ENCODE measurements around the gene TMEM106A. TPM values are rescaled to one million over a fixed set of nuclear protein-coding genes. Genes with fewer than 3 reads are reported as not detected.

TMEM106A gene
- polyA plus RNA-seq, 2 of the 4 experiments (the other 2 are of a cell fraction): 1.2 to 2.6 TPM

DNA sequence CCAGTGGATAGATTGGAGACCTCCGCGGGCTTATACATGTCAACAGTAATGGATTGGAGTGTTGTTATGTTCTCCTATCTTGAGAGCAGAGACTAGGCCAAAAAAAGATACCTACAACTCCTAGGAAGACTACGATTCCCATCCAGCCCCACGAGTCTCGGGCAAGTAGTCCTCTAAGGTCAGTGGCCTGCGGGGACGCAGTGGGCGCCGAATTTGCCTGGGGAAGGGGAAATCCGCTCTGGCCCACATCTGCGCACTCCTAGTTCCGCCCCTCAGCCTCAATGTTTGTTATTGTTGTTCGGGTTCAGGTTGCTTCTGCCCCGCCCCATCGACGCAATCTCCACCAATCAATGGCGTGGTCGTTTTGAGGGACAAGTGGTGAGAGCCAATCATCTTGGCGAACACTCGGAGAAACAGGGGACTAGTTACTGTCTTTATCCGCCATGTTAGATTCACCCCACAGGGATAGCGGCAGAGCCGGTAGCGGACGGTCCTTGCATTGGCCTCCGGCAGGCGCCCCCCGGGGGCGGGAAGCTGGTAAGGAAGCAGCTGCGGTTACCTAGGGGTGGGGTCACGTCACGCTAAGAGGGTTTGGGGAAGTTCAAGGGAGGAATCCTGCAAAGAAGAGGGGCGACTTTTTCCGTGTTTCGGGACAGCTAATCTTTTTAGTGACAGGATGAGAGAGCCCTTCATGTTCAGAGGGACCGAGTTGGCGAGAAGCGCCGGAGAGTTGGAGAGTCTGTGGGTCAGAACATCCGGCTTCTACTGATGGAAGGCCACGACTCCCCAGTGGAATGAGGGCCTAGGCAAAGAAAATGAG is 40.7 kb upstream of the TMEM106A start, which contains the start of gene NBR1:
Gene NBR1 (plus strand): TSS at position 449 of the 820 bp plus-strand sequence. CDS start 4,586 bp downstream, outside the sequence.
- ATAC-seq: peak; percentile 86 to 90
- peaks cover 43% of the 10 kb centered on the region for H3K4me1 ChIP-seq
- peak; percentile 99 to 100 for DNase-seq (ENCODE audit: low read depth in 1 of 2, low spot score in 1 of 2)
- peak within 1 kb of the TSS; percentile 74 for H3K4me3 ChIP-seq
- H3K27ac ChIP-seq: peak within 1 kb of the TSS; percentile 86 to 90
- H3K4me2 ChIP-seq: peak within 1 kb of the TSS; percentile 95
- ChIA-PET POLR2A (interaction anchor here (0.9 to 2.3 kb wide), 10 partner anchors 29 to 197 kb away, joined by 3 to 48 read pairs (median 6); partner anchors contain the start of genes BRCA1, RND2 and TMEM106A), CTCF (interaction anchor here (0.8 to 3.7 kb wide), 10 partner anchors 11 to 146 kb away, joined by 3 to 21 read pairs (median 5); partner anchors contain the start of genes BRCA1, RND2 and TMEM106A)
- TF ChIP-seq BCL3 (IDR thresholded peaks at IDR 0.05): 0 out of 3 replicates have a peak, but pooled peaks have one; percentile 48
- TF ChIP-seq CBX8 (IDR thresholded peaks at IDR 0.05): no peak
- no peak; the same call in 1 of the 2 replicates for TF ChIP-seq MAZ (IDR thresholded peaks at IDR 0.05; ENCODE audit: borderline replicate concordance, low read depth, low read length)
- 0 out of 2 replicates have a peak, but pooled peaks have one; percentile 20 for TF ChIP-seq E2F6 (IDR thresholded peaks at IDR 0.05; ENCODE audit: borderline replicate concordance, low read depth)
- TF ChIP-seq POLR2A (IDR thresholded peaks at IDR 0.05; ENCODE audit: low read length): peak; percentile 2; the same call in 1 of the 2 replicates
- TF ChIP-seq RARB (CRISPR knock-in tag; IDR thresholded peaks at IDR 0.05): no peak; the same call in 1 of the 2 replicates
- TF ChIP-seq PHF8 (IDR thresholded peaks at IDR 0.05; ENCODE audit: borderline replicate concordance, low read depth): peak; percentile 61
- TF ChIP-seq, protein P1, sequence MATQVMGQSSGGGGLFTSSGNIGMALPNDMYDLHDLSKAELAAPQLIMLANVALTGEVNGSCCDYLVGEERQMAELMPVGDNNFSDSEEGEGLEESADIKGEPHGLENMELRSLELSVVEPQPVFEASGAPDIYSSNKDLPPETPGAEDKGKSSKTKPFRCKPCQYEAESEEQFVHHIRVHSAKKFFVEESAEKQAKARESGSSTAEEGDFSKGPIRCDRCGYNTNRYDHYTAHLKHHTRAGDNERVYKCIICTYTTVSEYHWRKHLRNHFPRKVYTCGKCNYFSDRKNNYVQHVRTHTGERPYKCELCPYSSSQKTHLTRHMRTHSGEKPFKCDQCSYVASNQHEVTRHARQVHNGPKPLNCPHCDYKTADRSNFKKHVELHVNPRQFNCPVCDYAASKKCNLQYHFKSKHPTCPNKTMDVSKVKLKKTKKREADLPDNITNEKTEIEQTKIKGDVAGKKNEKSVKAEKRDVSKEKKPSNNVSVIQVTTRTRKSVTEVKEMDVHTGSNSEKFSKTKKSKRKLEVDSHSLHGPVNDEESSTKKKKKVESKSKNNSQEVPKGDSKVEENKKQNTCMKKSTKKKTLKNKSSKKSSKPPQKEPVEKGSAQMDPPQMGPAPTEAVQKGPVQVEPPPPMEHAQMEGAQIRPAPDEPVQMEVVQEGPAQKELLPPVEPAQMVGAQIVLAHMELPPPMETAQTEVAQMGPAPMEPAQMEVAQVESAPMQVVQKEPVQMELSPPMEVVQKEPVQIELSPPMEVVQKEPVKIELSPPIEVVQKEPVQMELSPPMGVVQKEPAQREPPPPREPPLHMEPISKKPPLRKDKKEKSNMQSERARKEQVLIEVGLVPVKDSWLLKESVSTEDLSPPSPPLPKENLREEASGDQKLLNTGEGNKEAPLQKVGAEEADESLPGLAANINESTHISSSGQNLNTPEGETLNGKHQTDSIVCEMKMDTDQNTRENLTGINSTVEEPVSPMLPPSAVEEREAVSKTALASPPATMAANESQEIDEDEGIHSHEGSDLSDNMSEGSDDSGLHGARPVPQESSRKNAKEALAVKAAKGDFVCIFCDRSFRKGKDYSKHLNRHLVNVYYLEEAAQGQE (IDR thresholded peaks at IDR 0.05): no peak
- peak; percentile 24; the same call in 1 of the 2 replicates for TF ChIP-seq KDM5A (IDR thresholded peaks at IDR 0.05)
- TF ChIP-seq TFCP2L1 (CRISPR knock-in tag; IDR thresholded peaks at IDR 0.05): peak; percentile 81; the same call in 1 of the 2 replicates
- no peak for TF ChIP-seq FOSL2 (IDR thresholded peaks at IDR 0.05)
- no peak for TF ChIP-seq FOSL2 (CRISPR knock-in tag; IDR thresholded peaks at IDR 0.05)
- no peak for TF ChIP-seq ZSCAN20 (CRISPR knock-in tag; IDR thresholded peaks at IDR 0.05)
- TF ChIP-seq HOXB5 (CRISPR knock-in tag; IDR thresholded peaks at IDR 0.05): no peak
- TF ChIP-seq, protein P2, sequence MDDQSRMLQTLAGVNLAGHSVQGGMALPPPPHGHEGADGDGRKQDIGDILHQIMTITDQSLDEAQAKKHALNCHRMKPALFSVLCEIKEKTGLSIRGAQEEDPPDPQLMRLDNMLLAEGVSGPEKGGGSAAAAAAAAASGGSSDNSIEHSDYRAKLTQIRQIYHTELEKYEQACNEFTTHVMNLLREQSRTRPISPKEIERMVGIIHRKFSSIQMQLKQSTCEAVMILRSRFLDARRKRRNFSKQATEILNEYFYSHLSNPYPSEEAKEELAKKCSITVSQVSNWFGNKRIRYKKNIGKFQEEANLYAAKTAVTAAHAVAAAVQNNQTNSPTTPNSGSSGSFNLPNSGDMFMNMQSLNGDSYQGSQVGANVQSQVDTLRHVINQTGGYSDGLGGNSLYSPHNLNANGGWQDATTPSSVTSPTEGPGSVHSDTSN (IDR thresholded peaks at IDR 0.05): peak; percentile 97
- TF ChIP-seq TP53 (CRISPR knock-in tag; IDR thresholded peaks at IDR 0.05): 0 out of 2 replicates have a peak, but pooled peaks have one; percentile 1
- TF ChIP-seq GATA3 (IDR thresholded peaks at IDR 0.05; ENCODE audit: borderline replicate concordance): no peak
- TF ChIP-seq, protein P3, sequence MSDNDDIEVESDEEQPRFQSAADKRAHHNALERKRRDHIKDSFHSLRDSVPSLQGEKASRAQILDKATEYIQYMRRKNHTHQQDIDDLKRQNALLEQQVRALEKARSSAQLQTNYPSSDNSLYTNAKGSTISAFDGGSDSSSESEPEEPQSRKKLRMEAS (IDR thresholded peaks at IDR 0.05): peak; percentile 50; the same call in 1 of the 2 replicates
- TF ChIP-seq ZFP36 (IDR thresholded peaks at IDR 0.05; ENCODE audit: borderline replicate concordance, partially characterized antibody): no peak
- no peak for TF ChIP-seq MYC (IDR thresholded peaks at IDR 0.05; ENCODE audit: borderline replicate concordance, low read length)
- no peak for TF ChIP-seq CHD2 (IDR thresholded peaks at IDR 0.05; ENCODE audit: low read length, partially characterized antibody)
- no peak for TF ChIP-seq EHF (CRISPR knock-in tag; IDR thresholded peaks at IDR 0.05)
- TF ChIP-seq POLR2AphosphoS2 (conservative IDR thresholded peaks at IDR 0.05; ENCODE audit: low read length): no peak
- TF ChIP-seq EHMT2 (IDR thresholded peaks at IDR 0.05; ENCODE audit: low read depth): no peak
- peak; percentile 81 for FAIRE-seq
- no peaks in the 10 kb centered on the region for H3K9me3 ChIP-seq
- 1% methylated on average over 40 of the region's 41 CpGs for WGBS (ENCODE audit: missing lambda C conversion rate)

Data from A549 (cell line).